Cardiac muscle cell (in vitro differentiated cells and primary cell): Measurements from ENCODE around the gene FOXJ3. TPM values are rescaled to one million over a fixed set of nuclear protein-coding genes. Genes with fewer than 3 reads are reported as not detected.
A peak's percentile ranks its signal among the peaks of the same experiment; 100 is the strongest.
"Not testable (repeated sequence)": the region's sequence is repeated elsewhere in the genome, so short reads cannot be mapped to it uniquely, and the experiment has no call there.

Source experiments
- DNase-seq, 2 donors: peaks; one replicate each; pipeline versions ENCODE4 v3.0.0 to v3.0.0-alpha.2; 2010 to 2017; ENCODE audit warnings: low read depth in 1 of 2, low spot score in 1 of 2
- H3K27ac ChIP-seq: fragments of 200-600 bp; sonication (generic); 2 replicates; pipeline ENCODE4 v1.5.1; 2016
- H3K27me3 ChIP-seq: fragments of 200-600 bp; sonication (generic); 2 replicates; pipeline ENCODE4 v1.6.0; 2016; ENCODE audit warnings: control low read depth
- H3K36me3 ChIP-seq: fragments of 200-600 bp; sonication (generic); 2 replicates; pipeline ENCODE4 v1.5.1; 2016; ENCODE audit warnings: control low read depth
- H3K4me1 ChIP-seq: fragments of 200-600 bp; sonication (generic); 2 replicates; pipeline ENCODE4 v1.8.1; 2017; ENCODE audit warnings: low read depth, mild to moderate bottlenecking, mixed run types
- H3K4me3 ChIP-seq: fragments of 200-600 bp; sonication (generic); 2 replicates; pipeline ENCODE4 v1.5.1; 2016; ENCODE audit warnings: mild to moderate bottlenecking
- H3K9me3 ChIP-seq: fragments of 200-600 bp; sonication (generic); 2 replicates; pipeline ENCODE4 v1.5.1; 2017; ENCODE audit warnings: low read depth, mild to moderate bottlenecking, control low read depth
- CTCF ChIP-seq: IDR thresholded peaks from 2 replicates; pipeline ENCODE4 v1.5.1; 2012; ENCODE audit warnings: low read depth, mild to moderate bottlenecking, low read length
- polyA plus RNA-seq: library from polyadenylated mRNA; unstranded; fragments of >200 nt; fragmentation: Nextera tagmentation; extraction: Ambion mirVana; gene quantifications from 2 replicates; pipeline ENCODE4 v1.2.1, GENCODE V29; 2016
- total RNA-seq: library from RNA; depleted of rRNA; stranded (reverse); fragments of >200 nt; gene quantifications from 2 replicates; pipeline ENCODE4 v1.2.3, GENCODE V29; 2016

Gene FOXJ3
- total and polyA plus RNA-seq, 2 experiments from 2014 or later: 25.4 to 54.1 TPM

- Histone ChIP-seq H3K4me1 (peaks cover 9% of the 10 kb centered on the region), H3K27me3 (no peaks in the 10 kb centered on the region), H3K4me3 (no peak overlapping the region), H3K27ac (peak overlapping the region; percentile 73), H3K9me3 (no peaks in the 10 kb centered on the region), H3K36me3 (peaks cover 16% of the 10 kb centered on the region)
- DNase-seq: no peak
- no peak for TF ChIP-seq CTCF
These were observed 125.3 kb downstream of the FOXJ3 start for GRCh38 chr1:42209526-42210251.

- not testable (repeated sequence) for H3K4me1 ChIP-seq, H3K36me3 ChIP-seq, H3K9me3 ChIP-seq, DNase-seq, H3K4me3 ChIP-seq, H3K27me3 ChIP-seq, H3K27ac ChIP-seq
These were observed 128.1 kb downstream of the FOXJ3 start for GRCh38 chr1:42206930-42207329.

GRCh38 chr1:42206164-42206563, 128.9 kb downstream of the FOXJ3 start:
- TF ChIP-seq CTCF: no peak
- no peak overlapping the region for H3K4me3 ChIP-seq
- no peak for DNase-seq
- no peaks in the 10 kb centered on the region for H3K27me3 ChIP-seq
- H3K36me3 ChIP-seq: peaks cover 13% of the 10 kb centered on the region
- no peaks in the 10 kb centered on the region for H3K4me1 ChIP-seq
- no peaks in the 10 kb centered on the region for H3K9me3 ChIP-seq
- H3K27ac ChIP-seq: no peak overlapping the region

- no peaks in the 10 kb centered on the region for H3K4me1 ChIP-seq
These were observed 133.0 kb downstream of the FOXJ3 start for GRCh38 chr1:42201986-42202385.

GRCh38 chr1:42198251-42198650, 136.8 kb downstream of the FOXJ3 start:
- Histone ChIP-seq H3K9me3 (no peaks in the 10 kb centered on the region), H3K4me1 (no peaks in the 10 kb centered on the region), H3K4me3 (no peak overlapping the region), H3K27ac (no peak overlapping the region), H3K27me3 (no peaks in the 10 kb centered on the region), H3K36me3 (peaks cover 24% of the 10 kb centered on the region)
- DNase-seq: no peak
- no peak for TF ChIP-seq CTCF

More at GRCh38 chr1:42201986-42202385, 133.0 kb downstream of the FOXJ3 start:
- no peak overlapping the region for H3K4me3 ChIP-seq
- peaks cover 19% of the 10 kb centered on the region for H3K36me3 ChIP-seq
- no peak for TF ChIP-seq CTCF
- no peaks in the 10 kb centered on the region for H3K9me3 ChIP-seq
- H3K27ac ChIP-seq: no peak overlapping the region
- no peak for DNase-seq
- H3K27me3 ChIP-seq: no peaks in the 10 kb centered on the region

GRCh38 chr1:42195841-42196240, 139.2 kb downstream of the FOXJ3 start:
- no peak for TF ChIP-seq CTCF
- Histone ChIP-seq H3K4me3 (no peak overlapping the region), H3K36me3 (peaks cover 25% of the 10 kb centered on the region), H3K4me1 (no peaks in the 10 kb centered on the region), H3K27me3 (no peaks in the 10 kb centered on the region), H3K27ac (peak overlapping the region; percentile 51), H3K9me3 (no peaks in the 10 kb centered on the region)
- no peak for DNase-seq
